ENCODE results near the gene ATP12A. TPM values are rescaled to one million over a fixed set of nuclear protein-coding genes. Genes with fewer than 3 reads are reported as not detected.

The ATP12A gene
- total RNA-seq, 1 experiment from 2014 or later, result not detected

GRCh38 chr13:24651718-24652345 lies 28.4 kb upstream of the ATP12A start:
- Histone ChIP-seq H3K27ac (no peak overlapping the region), H3K9me3 (replicated peaks) (no peaks in the 10 kb centered on the region), H3K4me3 (no peak overlapping the region), H3K4me1 (replicated peaks) (no peaks in the 10 kb centered on the region), H3K36me3 (no peaks in the 10 kb centered on the region), H3K27me3 (replicated peaks) (no peaks in the 10 kb centered on the region)
- DNase-seq (ENCODE audit: low read depth in 1 of 2, low spot score in 2 of 2), result no peak

GRCh38 chr13:24652359-24652758 lies 27.8 kb upstream of the ATP12A start:
- Histone ChIP-seq H3K4me3 (no peak overlapping the region), H3K27me3 (replicated peaks) (no peaks in the 10 kb centered on the region), H3K27ac (no peak overlapping the region), H3K4me1 (replicated peaks) (no peaks in the 10 kb centered on the region), H3K9me3 (replicated peaks) (no peaks in the 10 kb centered on the region), H3K36me3 (no peaks in the 10 kb centered on the region)
- no peak for DNase-seq (ENCODE audit: low read depth in 1 of 2, low spot score in 2 of 2)

DNA sequence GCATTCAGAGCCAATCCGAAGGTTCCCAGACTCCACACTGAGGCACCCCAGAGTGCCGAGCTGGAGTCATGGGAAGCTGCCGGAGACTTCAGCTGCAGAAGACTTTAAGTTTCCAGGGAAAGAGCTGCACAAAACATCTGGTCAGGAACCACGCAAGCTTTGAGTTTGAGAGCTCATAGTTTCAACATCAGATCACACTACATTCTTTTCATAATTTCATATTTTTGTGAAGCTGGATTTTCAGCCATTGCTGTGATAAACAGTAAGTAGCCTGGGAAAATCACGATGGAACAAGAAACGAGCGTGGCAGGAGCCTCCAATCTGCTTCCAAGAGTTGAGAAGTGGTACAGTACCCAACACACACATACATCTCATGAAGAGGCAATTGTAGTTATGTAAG lies 25.5 kb upstream of the ATP12A start:
- no peaks in the 10 kb centered on the region for H3K27me3 ChIP-seq (replicated peaks)
- no peak for DNase-seq (ENCODE audit: low read depth in 1 of 2, low spot score in 2 of 2)
- no peak overlapping the region for H3K4me3 ChIP-seq
- H3K27ac ChIP-seq, result no peak overlapping the region
- H3K36me3 ChIP-seq, result no peaks in the 10 kb centered on the region
- H3K4me1 ChIP-seq (replicated peaks), result no peaks in the 10 kb centered on the region
- H3K9me3 ChIP-seq (replicated peaks), result no peaks in the 10 kb centered on the region

DNA sequence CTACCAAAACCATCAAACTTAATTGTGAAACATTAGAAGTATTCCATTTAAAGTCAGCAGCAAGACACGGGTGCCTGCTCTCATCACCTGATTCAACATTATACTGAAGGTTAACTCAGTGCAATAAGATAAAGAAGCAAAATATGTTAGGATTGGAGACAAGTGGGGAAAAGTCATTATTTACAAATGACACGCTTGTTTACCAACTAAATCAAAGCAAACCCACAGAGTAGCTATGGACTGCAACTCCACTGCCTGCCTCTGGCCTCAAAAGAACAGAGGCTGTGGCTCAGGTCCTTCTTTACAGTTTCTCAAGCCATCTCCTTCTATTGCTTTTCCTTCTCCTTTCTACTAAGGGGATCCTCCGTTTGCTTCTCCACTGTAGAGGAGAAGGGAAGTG lies 21.0 kb upstream of the ATP12A start:
- Histone ChIP-seq H3K4me3 (no peak overlapping the region), H3K27me3 (replicated peaks) (no peaks in the 10 kb centered on the region), H3K36me3 (no peaks in the 10 kb centered on the region), H3K27ac (no peak overlapping the region), H3K4me1 (replicated peaks) (no peaks in the 10 kb centered on the region), H3K9me3 (replicated peaks) (no peaks in the 10 kb centered on the region)
- no peak for DNase-seq (ENCODE audit: low read depth in 1 of 2, low spot score in 2 of 2)

DNA sequence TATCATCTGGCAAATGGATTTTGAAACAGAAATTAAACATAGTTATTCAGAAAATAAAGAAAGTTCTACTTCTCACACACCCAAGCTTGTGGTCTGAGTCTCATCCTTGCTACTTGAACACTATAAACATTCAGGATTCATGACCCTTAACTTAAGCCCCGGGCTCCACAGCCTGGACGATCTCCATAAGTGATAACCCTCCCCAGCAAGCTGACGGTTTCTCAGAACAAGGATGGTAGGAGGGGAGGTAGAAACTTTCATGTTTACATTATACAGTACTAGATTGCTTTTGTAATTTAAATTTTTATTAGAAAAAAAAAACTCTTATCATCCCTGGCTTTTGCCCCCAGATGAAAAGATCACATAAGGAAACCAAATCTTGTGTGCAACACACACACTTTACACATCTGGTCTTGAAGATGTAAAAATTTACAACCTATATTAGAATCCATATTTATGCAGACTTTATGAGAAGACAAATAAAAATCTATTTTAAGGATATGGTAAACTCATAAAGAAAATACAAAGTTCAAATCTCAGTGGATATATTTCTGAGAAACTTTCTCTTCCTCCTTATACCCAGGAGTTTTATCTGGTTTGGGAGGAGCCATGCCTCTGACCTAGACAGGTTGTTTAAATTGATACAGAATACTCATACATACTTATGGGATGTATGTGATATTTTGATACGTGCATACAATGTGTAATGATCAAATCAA lies 20.0 kb upstream of the ATP12A start:
- H3K4me1 ChIP-seq (replicated peaks), result no peaks in the 10 kb centered on the region
- no peak overlapping the region for H3K27ac ChIP-seq
- no peaks in the 10 kb centered on the region for H3K27me3 ChIP-seq (replicated peaks)
- no peak for DNase-seq (ENCODE audit: low read depth in 1 of 2, low spot score in 2 of 2)
- no peaks in the 10 kb centered on the region for H3K36me3 ChIP-seq
- no peaks in the 10 kb centered on the region for H3K9me3 ChIP-seq (replicated peaks)
- no peak overlapping the region for H3K4me3 ChIP-seq

DNA sequence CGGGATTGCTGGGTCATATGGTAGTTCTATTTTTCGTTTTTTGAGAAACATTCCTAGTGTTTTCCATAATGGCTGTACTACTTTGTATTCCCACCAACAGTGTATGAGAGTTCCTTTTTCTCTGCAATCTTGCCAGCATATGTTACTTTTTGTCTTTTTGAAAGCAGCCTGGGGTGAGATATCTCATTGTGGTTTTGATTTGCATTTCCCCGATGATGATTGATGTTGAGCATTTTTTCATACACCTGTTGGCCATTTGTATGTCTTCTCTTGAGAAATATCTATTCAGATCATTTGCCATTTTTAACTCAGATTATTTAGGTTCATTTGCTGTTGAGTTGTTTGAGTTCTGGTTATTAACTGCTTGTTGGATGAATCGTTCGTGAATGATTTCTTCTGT lies 18.5 kb upstream of the ATP12A start:
- DNase-seq (ENCODE audit: low read depth in 1 of 2, low spot score in 2 of 2), result no peak
- H3K27me3 ChIP-seq (replicated peaks), result no peaks in the 10 kb centered on the region
- no peaks in the 10 kb centered on the region for H3K9me3 ChIP-seq (replicated peaks)
- H3K36me3 ChIP-seq, result no peaks in the 10 kb centered on the region
- no peak overlapping the region for H3K27ac ChIP-seq
- H3K4me1 ChIP-seq (replicated peaks), result no peaks in the 10 kb centered on the region
- no peak overlapping the region for H3K4me3 ChIP-seq

DNA sequence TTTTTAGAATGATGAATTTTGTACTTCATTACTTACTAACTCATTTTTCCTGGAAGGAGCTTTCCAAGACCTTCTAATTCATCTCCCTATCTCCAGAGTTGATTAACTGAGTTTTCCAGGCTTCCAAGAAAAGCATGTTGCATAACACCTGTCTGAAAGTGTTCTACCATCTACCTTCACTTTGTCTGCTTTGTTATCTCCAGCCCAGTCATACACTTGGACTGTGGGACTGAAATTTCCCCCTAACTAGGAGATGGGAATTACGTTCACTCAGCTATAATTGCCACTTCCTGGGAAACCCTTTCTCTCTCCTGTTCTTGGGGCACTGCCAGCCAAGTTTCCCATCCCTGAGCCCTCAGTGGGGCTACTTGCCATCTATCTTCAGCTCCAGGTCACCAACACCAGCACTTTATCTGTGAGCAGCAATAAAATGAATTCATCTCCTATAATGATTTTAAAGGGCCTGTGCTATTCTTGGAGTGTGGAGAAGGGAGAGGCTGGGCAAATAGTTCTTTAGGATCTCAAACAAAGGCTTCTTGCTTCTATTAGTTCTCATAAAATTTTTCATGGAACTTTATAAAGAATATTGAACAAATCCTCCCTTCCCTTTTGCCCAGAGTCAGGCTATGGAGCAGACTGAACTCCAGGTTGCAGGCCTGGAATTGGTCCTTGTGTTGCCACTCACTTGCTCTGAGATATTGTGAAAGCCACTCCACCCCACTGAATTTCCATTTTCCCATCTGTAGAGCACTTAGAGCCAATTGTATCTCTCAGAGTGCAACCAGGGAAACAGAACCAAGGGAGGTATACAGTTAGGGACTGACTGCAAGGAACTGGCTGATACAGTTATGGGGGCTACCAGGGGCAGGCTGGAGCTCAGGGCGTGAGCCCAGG lies 17.8 kb upstream of the ATP12A start:
- H3K27ac ChIP-seq, result no peak overlapping the region
- no peaks in the 10 kb centered on the region for H3K27me3 ChIP-seq (replicated peaks)
- no peak overlapping the region for H3K4me3 ChIP-seq
- no peaks in the 10 kb centered on the region for H3K4me1 ChIP-seq (replicated peaks)
- DNase-seq (ENCODE audit: low read depth in 1 of 2, low spot score in 2 of 2), result no peak
- H3K36me3 ChIP-seq, result no peaks in the 10 kb centered on the region
- H3K9me3 ChIP-seq (replicated peaks), result no peaks in the 10 kb centered on the region

- no peaks in the 10 kb centered on the region for H3K27me3 ChIP-seq (replicated peaks)
- no peaks in the 10 kb centered on the region for H3K9me3 ChIP-seq (replicated peaks)
- no peak overlapping the region for H3K27ac ChIP-seq
- H3K4me3 ChIP-seq, result no peak overlapping the region
- DNase-seq (ENCODE audit: low read depth in 1 of 2, low spot score in 2 of 2), result no peak
- H3K36me3 ChIP-seq, result no peaks in the 10 kb centered on the region
- no peaks in the 10 kb centered on the region for H3K4me1 ChIP-seq (replicated peaks)
Measured at GRCh38 chr13:24663089-24663395, 17.2 kb upstream of the ATP12A start.

DNA sequence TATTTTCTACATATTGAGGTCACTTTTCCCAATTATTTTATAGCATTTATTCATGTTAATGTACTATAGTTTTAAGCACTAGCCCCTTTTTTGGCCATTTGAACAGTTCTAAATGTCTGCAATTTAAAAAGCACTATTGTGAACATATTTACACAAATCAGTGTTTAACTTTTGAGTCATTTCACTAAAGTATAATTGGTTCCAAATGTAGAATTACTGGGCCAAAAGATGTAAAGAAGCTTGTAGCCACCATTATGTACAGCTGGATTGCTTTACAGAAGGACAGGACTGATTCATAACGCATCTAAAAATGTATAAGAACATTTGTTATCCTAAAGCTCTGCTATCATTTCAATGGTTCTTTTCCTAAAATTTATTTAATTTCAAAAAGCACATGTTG lies 16.6 kb upstream of the ATP12A start:
- H3K27ac ChIP-seq, result no peak overlapping the region
- H3K4me3 ChIP-seq, result no peak overlapping the region
- H3K27me3 ChIP-seq (replicated peaks), result no peaks in the 10 kb centered on the region
- no peak for DNase-seq (ENCODE audit: low read depth in 1 of 2, low spot score in 2 of 2)
- H3K9me3 ChIP-seq (replicated peaks), result no peaks in the 10 kb centered on the region
- no peaks in the 10 kb centered on the region for H3K36me3 ChIP-seq
- H3K4me1 ChIP-seq (replicated peaks), result no peaks in the 10 kb centered on the region

GRCh38 chr13:24664726-24665409 lies 15.3 kb upstream of the ATP12A start:
- DNase-seq (ENCODE audit: low read depth in 1 of 2, low spot score in 2 of 2), result peak in 1 of 2 experiments; percentile 6
- H3K36me3 ChIP-seq, result no peaks in the 10 kb centered on the region
- H3K4me1 ChIP-seq (replicated peaks), result no peaks in the 10 kb centered on the region
- no peak overlapping the region for H3K27ac ChIP-seq
- H3K4me3 ChIP-seq, result no peak overlapping the region
- no peaks in the 10 kb centered on the region for H3K27me3 ChIP-seq (replicated peaks)
- H3K9me3 ChIP-seq (replicated peaks), result no peaks in the 10 kb centered on the region

- DNase-seq (ENCODE audit: low read depth in 1 of 2, low spot score in 2 of 2), result no peak
- H3K4me3 ChIP-seq, result no peak overlapping the region
- no peaks in the 10 kb centered on the region for H3K27me3 ChIP-seq (replicated peaks)
- no peaks in the 10 kb centered on the region for H3K9me3 ChIP-seq (replicated peaks)
- peaks cover 14% of the 10 kb centered on the region for H3K4me1 ChIP-seq (replicated peaks)
- no peak overlapping the region for H3K27ac ChIP-seq
- H3K36me3 ChIP-seq, result no peaks in the 10 kb centered on the region
Measured at GRCh38 chr13:24668511-24668910, 11.7 kb upstream of the ATP12A start.

GRCh38 chr13:24668955-24669582 lies 11.1 kb upstream of the ATP12A start:
- H3K9me3 ChIP-seq (replicated peaks), result no peaks in the 10 kb centered on the region
- H3K4me3 ChIP-seq, result no peak overlapping the region
- H3K4me1 ChIP-seq (replicated peaks), result peaks cover 14% of the 10 kb centered on the region
- DNase-seq (ENCODE audit: low read depth in 1 of 2, low spot score in 2 of 2), result no peak
- no peak overlapping the region for H3K27ac ChIP-seq
- no peaks in the 10 kb centered on the region for H3K36me3 ChIP-seq
- no peaks in the 10 kb centered on the region for H3K27me3 ChIP-seq (replicated peaks)

- Histone ChIP-seq H3K4me1 (replicated peaks) (peaks cover 14% of the 10 kb centered on the region), H3K27ac (no peak overlapping the region), H3K27me3 (replicated peaks) (no peaks in the 10 kb centered on the region), H3K9me3 (replicated peaks) (no peaks in the 10 kb centered on the region), H3K36me3 (no peaks in the 10 kb centered on the region), H3K4me3 (no peak overlapping the region)
- DNase-seq (ENCODE audit: low read depth in 1 of 2, low spot score in 2 of 2), result no peak
Measured at GRCh38 chr13:24670174-24670573, 10.0 kb upstream of the ATP12A start.

All from SJSA1 (cell line).